Measurements from ENCODE around the gene TMCC2. TPM values are rescaled to one million over a fixed set of nuclear protein-coding genes. Genes with fewer than 3 reads are reported as not detected.

The TMCC2 gene
- total and polyA plus RNA-seq, 2 experiments from 2014 or later: 2.6 to 9.9 TPM

GRCh38 chr1:205236951-205237475 lies 9.3 kb downstream of the TMCC2 start (continued):
- TF ChIP-seq ZNF462 (CRISPR knock-in tag; IDR thresholded peaks at IDR 0.05) (no peak), STAT1 (IDR thresholded peaks at IDR 0.05; ENCODE audit: unreplicated experiment) (no peak)

GRCh38 chr1:205237526-205238484 lies 10.1 kb downstream of the TMCC2 start:
- H3F3A ChIP-seq (replicated peaks; ENCODE audit: low read depth): 0 out of 2 replicates have a peak, but pooled peaks cover 3% of the 10 kb centered on the region
- peaks cover 3% of the 10 kb centered on the region; the same call in 1 of the 3 replicates for H3K36me3 Mint-ChIP-seq (ENCODE audit: low read depth)
- ATAC-seq (no peak), DNase-seq (ENCODE audit: low spot score) (no peak)
- no peak overlapping the region for H3K27ac Mint-ChIP-seq
- no peaks in the 10 kb centered on the region for H3K4me1 ChIP-seq (ENCODE audit: insufficient read depth)
- no peak overlapping the region for H3K4me3 ChIP-seq
- H3K9me2 ChIP-seq (ENCODE audit: insufficient read depth): no peaks in the 10 kb centered on the region
- no peaks in the 10 kb centered on the region for H3K79me2 ChIP-seq (replicated peaks; ENCODE audit: insufficient read depth)
- H3K27ac ChIP-seq (ENCODE audit: low read depth): no peak overlapping the region
- H3K4me1 Mint-ChIP-seq: peaks cover 2% of the 10 kb centered on the region; the same call in 1 of the 3 replicates
- H4K20me1 ChIP-seq (replicated peaks; ENCODE audit: insufficient read depth): peaks cover 4% of the 10 kb centered on the region
- H3K27me3 ChIP-seq (ENCODE audit: insufficient read depth): no peaks in the 10 kb centered on the region
- H2AFZ ChIP-seq: no peak overlapping the region
- H3K27me3 Mint-ChIP-seq (ENCODE audit: insufficient read depth, low read depth, poor library complexity): no peaks in the 10 kb centered on the region
- H3K9me3 Mint-ChIP-seq: no peaks in the 10 kb centered on the region
- H3K36me3 ChIP-seq (ENCODE audit: insufficient read depth): no peaks in the 10 kb centered on the region
- H3K4me2 ChIP-seq: no peak overlapping the region
- no peak overlapping the region for H3K4me3 Mint-ChIP-seq
- TF ChIP-seq NANOG (IDR thresholded peaks at IDR 0.05; ENCODE audit: borderline replicate concordance) (no peak), EZH2 (IDR thresholded peaks at IDR 0.05; ENCODE audit: low read depth, unreplicated experiment) (no peak), REST (IDR thresholded peaks at IDR 0.05; ENCODE audit: unreplicated experiment) (no peak), ZNF114 (CRISPR knock-in tag; IDR thresholded peaks at IDR 0.05) (no peak), STAT1 (IDR thresholded peaks at IDR 0.05; ENCODE audit: unreplicated experiment) (no peak), CTCF (conservative IDR thresholded peaks at IDR 0.05; ENCODE audit: low read depth in 2 of 2) (no peak)

Data from GM23338 (cell line).